NCI-H2196 (cell line): ENCODE measurements around the gene KCNH6.

Experiments
- DNase-seq: peaks from one replicate; lab custom pipeline; 2025; ENCODE audit not compliant: unreplicated experiment; lab: John Stamatoyannopoulos, UW

KCNH6 gene

DNA sequence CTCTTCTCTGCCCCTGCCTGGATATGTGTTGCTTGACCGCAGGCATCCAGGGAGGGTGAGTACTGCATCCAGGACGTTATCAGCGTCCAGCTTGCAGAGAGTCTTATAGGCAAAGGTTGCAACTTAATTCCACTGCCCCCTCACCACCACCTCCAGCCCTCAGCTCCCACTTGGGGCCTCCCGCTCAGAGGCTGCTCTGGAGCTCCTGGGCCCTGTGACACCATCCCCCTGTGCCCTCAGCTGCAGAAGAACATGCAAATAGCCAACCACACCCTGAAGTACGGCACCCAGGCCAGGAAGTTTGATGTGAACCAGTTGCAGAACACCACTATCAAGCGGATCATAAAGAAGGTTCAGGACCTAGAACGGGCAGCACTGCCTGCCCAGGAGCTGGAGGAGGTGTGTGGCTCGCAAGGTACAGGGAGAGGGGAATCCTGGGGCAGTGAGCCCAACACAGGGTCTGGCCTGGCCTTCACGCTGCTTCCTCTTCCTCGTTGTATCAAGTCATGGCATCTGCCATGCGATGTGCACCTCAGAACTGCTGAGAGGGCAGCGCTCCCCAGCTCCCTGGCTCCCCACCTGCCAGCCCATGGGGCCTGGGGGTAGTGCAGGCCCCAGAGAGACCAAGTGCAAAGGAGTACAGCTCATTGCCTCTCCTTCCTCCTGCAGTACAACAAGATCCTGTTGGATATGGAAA lies 36.7 kb upstream of the KCNH6 start:
- no peak for DNase-seq

DNA sequence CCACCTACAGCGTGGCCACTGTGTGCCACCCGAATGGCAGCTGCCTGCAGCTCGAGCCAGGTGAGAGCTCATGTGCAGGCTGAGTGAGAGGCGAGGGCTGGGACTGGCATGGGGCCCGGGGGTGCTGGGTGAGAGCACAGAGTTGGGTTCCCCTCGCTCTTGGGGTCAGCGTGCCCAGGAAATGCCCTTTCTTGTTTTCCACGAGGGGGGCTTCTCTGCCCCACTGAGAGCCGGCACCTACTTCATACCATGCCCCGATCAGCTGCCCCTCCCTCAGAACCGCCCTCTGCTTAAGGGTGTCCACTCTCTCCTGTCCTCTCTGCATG lies 36.2 kb upstream of the KCNH6 start:
- DNase-seq: no peak

DNA sequence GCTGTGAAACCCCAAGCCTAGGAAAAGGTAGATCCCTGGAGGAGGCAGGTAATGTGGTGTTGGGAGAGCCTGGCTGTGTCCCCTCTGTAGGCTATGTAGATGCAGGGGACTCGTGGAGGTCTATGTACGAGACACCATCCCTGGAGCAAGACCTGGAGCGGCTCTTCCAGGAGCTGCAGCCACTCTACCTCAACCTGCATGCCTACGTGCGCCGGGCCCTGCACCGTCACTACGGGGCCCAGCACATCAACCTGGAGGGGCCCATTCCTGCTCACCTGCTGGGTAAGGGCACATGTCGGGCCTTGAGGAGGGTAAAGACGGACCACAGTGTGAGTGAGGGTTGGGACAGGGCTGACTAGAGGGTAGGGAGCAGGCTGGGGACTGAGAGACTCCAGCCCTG lies 34.3 kb upstream of the KCNH6 start:
- no peak for DNase-seq

DNA sequence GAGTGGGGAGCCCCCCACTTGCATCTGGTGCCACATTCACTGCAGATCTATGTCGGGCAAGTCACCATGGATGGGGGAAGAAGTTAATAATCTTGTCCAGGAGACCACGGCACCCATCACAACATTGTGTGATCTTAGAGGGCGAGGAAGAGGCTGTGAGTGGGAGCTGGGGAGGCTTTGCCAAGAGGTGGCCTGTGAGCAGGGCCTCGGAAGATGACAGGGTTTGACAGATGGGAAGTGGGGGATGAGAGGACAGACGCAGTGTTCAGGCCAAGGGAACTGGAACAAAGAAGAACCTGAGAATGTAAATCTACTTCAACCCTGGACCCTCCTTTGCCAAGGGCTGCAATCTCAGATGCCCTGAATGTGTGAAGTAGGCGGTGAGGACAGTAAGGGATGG lies 33.9 kb upstream of the KCNH6 start:
- no peak for DNase-seq

DNA sequence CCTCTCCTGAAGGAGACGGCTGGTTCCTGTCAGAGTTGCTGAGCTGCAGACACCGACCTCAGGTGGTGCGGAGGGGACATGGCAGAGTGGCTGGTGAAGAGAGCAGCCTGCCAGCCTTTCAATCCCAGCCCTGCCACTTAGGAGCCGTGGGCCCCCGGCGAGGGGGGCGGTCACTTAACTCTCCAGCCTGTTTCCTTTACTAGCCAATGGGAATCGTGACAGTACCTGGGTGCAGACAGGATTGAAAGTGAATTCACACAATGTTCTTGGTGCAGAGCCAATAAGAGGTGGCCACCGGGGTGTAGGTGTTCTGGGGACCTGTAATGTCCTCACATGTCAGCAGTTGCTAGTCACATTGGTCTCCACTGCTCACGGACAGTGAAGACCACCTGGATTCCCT lies 32.8 kb upstream of the KCNH6 start:
- no peak for DNase-seq

DNA sequence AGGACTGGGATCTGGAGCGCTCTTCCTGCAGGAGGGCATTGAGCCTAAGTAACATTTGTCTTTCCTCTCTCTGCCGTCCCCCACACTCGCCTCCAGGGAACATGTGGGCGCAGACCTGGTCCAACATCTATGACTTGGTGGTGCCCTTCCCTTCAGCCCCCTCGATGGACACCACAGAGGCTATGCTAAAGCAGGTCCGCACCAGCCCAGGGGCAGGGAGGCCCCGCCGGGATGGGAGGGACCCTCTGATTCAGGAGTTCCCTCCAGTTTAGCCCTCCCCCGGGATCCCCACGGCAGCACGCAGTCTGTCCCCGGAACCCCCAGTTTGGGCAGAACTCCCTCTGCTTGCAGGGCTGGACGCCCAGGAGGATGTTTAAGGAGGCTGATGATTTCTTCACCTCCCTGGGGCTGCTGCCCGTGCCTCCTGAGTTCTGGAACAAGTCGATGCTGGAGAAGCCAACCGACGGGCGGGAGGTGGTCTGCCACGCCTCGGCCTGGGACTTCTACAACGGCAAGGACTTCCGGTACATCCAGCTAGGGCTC lies 32.2 kb upstream of the KCNH6 start:
- DNase-seq: no peak

DNA sequence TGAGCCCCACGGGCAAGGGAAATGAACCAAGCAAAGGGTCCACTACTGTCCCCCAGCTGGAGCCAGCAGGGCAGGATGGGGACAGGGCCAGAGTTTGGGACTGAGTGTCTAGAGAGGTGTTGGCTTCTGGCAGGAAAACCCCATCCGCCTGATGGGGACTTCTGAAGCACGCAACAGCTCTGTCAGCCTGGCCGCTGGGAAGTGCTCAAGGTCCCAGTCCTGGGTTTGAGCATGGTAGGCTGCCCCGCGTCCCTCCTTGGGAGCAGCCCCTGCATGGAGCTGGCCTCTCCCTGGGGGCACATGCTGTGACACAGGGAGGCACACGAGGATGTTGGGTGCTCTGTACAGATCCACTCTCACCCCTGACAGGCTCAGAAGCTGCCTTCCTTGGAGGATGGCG lies 31.7 kb upstream of the KCNH6 start:
- DNase-seq: no peak

DNA sequence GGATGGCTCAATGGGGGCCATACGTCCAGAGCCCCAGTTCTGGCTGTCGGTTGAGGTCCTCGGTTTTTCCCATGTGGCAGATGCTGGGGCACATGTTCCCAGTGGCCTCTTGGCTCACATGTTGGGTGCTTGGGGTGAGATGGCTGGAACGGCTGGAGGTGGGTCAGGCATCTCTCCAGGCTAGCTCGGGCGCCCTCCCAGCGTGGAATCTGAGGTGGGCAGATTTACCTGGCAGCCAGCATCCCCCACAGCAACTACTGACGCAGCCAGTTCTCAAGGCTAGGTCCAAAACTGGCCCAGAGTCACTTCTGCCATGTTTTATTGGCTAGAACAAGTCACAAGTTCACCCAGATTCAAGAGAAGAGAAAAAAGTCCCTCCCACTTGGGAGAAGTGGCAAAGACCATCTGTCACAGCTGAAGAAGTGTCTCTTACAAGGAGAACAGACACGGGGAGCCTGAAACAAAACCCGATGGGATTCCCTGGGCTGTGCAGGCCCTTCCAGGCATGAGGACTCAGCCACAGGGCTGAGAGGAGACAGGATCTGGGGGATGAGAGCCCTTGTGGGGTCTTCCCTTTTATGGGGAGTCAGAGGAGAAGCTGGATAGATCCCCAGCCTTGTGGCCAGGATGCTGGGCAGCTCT lies 31.1 kb upstream of the KCNH6 start:
- no peak for DNase-seq

DNA sequence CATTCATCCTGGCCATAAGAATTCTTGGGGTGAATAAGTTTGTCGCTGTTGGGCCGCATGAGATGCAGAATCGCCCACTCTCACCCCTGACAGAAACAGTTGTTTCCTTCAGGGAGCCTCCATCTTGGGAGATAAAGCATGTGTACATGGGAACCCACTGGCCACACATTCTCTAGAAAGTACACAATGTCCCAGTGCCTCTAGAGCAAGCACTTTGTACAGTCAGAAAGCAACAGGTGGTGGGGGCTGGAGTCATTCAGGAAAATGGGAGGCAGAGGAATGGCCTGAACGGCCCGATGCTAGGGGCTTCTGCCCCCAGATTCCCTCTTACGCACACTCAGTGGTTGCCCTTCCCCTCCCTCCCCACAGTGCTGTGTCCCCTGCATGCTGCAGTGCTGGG lies 30.2 kb upstream of the KCNH6 start:
- DNase-seq: no peak

DNA sequence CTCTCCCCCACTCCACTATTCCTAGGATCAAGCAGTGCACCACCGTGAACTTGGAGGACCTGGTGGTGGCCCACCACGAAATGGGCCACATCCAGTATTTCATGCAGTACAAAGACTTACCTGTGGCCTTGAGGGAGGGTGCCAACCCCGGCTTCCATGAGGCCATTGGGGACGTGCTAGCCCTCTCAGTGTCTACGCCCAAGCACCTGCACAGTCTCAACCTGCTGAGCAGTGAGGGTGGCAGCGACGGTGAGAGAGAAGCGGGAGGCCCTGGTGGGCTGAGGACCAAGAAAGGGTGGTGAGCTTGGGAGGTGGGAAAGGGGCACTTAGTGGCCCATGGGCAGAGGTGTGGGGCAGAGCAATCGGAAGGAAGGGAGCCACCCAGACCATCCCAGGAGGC lies 29.7 kb upstream of the KCNH6 start:
- no peak for DNase-seq

DNA sequence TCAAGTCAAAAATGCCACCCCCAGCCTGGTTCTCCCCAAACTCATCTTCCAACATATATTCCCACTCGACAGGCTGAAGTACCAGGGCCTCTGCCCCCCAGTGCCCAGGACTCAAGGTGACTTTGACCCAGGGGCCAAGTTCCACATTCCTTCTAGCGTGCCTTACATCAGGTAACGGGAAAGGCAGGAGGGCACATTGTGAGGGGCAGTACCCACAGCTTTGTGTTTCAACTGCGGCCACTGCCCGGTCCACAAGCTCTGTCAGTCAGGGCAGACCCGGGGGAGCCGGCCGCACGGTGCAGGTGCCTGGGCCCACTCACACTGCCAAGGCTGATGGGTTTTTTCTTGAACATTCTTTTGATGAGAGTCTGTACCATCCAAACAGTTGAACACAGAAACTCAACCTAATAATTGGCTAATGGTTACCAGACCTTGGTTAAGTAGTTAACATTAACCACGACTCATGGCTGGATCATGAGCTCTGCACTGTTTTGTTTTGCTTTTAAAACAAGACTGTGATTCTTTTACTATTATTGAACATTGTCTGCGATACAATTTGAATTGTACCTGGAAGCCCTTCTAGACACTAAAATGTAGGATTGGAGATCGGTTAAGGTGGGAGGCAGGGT lies 28.7 kb upstream of the KCNH6 start:
- DNase-seq: no peak

DNA sequence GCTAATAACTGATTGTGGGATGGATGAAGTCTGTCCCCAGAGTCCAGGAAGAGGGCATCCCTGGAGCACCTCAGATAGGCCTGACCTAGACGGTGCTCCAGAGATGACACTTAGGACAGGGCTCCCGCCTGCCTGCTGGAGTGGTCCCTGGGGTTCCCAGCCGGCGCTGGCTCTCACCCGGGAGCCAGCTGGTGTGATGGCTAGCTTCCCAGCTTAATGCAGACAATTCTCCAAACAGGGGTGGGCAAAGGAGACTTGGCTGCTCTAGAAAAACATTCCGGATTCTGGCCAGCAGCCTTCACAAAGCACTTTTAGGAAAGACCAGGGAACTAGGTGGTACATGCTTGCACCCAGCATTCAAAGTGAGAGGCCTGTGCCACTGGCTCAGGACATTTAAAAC lies 27.7 kb upstream of the KCNH6 start:
- DNase-seq: no peak

DNA sequence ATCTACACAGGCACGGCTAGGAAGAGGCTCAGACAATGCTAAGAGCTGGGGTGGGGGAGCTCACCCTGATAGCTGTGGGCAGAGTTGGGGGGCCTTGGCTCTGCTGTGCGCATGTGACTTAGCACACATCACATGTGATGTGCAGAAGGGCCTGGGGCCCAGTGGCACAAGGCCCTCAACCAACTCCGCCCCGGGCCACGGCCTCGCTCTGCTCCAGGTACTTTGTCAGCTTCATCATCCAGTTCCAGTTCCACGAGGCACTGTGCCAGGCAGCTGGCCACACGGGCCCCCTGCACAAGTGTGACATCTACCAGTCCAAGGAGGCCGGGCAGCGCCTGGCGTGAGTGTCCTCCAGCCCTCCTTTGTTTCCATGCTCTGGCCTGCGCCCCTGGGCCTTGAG lies 27.0 kb upstream of the KCNH6 start:
- DNase-seq: no peak

DNA sequence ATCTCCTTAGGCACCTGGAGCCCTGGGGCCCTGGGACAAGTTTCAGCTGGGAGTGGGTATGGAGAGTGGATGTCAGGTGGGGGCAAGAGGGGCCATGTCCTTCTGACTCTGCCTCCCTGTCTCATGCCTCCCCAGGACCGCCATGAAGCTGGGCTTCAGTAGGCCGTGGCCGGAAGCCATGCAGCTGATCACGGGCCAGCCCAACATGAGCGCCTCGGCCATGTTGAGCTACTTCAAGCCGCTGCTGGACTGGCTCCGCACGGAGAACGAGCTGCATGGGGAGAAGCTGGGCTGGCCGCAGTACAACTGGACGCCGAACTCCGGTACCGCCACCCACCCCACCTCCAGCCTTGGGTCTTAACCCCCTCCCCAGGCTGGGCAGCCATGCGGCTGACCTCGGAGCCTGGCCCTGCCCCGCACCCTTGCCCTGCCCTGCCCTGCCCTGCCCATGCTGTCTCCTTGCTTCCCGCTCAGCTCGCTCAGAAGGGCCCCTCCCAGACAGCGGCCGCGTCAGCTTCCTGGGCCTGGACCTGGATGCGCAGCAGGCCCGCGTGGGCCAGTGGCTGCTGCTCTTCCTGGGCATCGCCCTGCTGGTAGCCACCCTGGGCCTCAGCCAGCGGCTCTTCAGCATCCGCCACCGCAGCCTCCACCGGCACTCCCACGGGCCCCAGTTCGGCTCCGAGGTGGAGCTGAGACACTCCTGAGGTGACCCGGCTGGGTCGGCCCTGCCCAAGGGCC lies 26.3 kb upstream of the KCNH6 start:
- DNase-seq: no peak

DNA sequence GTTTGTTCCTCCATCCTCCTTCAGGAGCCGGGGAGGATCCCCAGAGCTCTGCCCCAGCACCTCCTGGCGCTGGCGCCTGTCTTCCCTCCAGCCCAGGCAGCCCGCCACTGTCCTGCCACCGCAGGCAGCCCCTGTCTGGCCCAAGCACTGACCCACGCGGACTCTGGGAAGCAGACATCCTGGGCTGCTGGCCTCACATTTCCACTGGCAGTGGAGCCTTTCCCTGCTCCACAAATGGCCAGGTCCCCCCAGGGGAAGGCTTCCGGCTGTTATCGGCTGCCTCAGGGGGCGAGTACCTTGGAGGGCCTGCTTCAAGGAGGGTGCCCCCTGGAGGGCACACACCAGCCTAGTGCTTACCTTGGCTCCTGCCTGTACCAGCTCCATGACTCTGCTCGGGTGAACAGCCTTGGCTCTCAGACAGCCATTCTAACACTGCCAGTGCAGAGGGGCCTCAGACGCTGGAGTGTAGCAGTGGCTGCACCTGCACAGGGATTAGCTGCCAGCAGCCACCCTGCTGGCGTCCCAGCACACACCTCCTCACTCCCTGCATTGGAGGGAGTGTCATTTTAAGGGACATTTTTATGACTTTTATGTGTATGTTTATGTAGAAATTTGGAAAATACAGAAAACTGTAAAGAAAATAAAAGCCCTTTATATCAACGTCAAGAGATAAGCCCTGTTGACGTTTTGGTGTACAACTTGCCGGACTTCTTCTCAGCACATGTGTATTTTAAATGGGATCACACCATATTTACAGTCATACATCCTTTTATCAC lies 25.3 kb upstream of the KCNH6 start:
- peak; percentile 29 for DNase-seq

DNA sequence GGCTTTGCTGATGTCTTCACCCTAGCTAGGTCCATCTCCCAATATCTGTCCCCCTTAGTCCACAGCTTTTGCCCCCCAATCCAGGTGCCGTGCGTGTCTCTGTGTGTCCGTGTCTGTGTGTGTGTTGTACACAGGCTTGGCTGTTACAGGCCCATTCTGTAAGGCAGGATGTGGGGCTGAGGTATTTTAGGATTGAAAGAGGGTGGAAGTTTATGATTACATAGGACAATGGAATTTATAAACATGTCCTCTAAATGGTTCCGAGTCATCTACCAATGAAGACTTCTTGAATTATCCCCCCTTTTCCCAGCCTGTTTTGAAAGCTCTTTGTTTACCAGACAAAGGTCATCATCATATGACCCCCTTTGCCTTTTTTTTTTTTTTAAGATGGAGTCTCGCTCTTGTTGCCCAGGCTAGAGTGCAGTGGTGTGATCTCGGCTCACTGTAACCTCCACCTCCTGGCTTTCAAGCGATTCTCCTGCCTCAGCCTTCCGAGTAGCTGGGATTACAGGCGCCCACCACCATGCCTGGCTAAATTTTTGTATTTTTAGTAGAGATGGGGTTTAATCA lies 24.4 kb upstream of the KCNH6 start:
- DNase-seq: no peak

DNA sequence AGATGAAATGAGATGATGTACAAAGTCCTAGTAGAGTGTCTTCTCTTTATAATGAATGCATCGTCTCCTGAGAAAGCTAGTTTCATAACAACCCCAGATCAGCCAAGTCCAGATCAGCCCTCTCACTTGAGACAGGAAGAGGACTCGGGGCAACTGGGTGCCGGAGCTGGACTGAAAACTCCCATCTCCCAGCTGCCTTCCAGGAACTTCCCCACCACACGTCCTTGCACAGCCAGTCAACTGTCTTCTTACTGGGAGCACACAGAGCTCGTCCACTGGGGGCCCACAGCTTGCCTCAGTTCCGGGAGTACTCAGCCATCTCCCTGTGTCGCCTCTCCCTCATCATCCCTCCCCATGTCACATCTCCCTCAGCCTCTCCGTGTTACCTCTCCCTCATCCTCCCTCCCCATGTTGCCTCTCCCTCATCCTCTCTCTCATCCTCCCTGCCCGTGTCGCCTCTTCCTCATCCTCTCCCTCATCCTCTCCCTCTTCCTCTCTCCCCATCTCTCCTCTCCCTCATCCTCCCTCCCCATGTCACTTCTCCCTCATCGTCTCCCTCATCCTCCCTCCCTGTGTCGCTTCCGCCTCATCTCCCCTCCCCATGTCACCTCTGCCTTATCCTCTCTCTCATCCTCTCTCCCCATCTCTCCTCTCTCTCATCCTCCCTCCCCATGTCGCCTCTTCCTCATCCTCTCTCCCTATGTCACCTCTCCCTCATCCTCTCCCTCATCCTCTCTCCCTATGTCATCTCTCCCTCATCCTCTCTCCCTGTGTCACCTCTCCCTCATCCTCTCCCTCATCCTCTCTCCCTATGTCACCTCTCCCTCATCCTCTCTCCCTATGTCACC lies 22.4 kb upstream of the KCNH6 start:
- DNase-seq: no peak

DNA sequence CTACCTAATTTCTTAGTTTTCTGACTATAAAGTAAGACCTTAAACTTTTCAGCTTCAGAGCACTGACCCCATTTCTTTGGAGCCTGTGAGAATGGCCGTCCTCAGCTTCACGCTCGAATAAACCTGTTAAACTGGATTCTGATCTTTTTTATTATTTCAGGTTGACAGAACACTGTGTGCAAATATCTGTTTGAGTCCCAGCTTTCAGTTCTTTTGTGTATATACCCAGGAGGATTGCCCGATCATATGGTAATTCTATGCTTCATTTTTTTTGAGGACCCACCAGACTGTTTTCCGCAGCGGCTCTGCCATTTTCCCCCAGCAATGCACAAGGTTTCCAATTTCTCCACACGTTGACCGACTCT lies 19.8 kb upstream of the KCNH6 start:
- no peak for DNase-seq

DNA sequence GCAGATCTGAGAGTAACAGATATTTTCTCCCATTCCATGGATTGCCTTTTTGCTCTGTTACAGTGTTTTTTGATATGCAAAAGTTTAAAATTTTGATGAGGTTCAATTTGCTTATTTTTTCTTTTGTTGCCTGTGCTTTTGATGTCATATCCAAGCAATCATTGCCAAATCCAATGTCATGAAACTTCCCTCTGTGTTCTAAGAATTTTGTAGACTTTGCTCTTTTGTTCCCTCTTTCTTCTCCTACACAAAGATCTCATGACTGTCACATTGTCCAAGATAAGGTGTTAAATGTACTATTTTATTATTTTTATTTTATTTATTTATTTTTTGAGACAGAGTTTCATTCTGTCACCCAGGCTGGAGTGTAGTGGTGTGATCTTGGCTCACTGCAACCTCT lies 18.9 kb upstream of the KCNH6 start:
- DNase-seq: no peak

DNA sequence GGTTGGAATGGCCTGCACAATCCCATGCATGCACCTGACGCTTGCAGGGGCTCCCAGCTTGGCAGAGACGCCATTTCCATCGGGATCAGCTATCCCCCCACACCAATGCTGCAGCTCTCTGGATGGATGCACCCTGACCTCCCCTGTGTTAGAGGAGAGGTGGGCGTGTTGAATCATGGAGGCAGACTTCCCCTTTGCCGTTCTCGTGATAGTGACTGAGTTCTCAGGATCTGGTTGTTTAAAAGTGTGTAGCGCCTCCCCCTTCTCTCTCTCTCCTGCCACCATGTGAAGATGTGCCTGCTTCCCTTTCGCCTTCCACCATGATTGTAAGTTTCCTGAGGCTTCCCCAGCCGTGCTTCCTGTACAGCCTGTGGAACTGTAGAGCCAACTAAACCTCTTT lies 17.8 kb upstream of the KCNH6 start:
- no peak for DNase-seq
